Adrenal gland (tissue), 5 donors: ENCODE results near the gene ARL4D.

Source experiments
- CTCF ChIP-seq, 6 experiments: fragments of 450-650 bp in 4 of 6; fragments of 200-600 bp in 2 of 6; sonication (generic) in 1 of 6; IDR thresholded peaks; 1 replicate in 5 of 6; 2 replicates in 1 of 6; pipeline versions ENCODE4 v1.5.1 to v1.8.0; 2016 to 2021; ENCODE audit warnings: antibody characterized with exemption in 6 of 6, mild to moderate bottlenecking in 2 of 6, moderate library complexity in 1 of 6
- POLR2A ChIP-seq, 2 donors: fragments of 450-650 bp; IDR thresholded peaks; one replicate each; pipeline ENCODE4 v1.6.1; 2017; ENCODE audit warnings: antibody characterized with exemption in 2 of 2, mild to moderate bottlenecking in 2 of 2, moderate library complexity in 1 of 2
- donor health status: DM: no; HTN: no; CAD: no.

- TF ChIP-seq CTCF (IDR thresholded peaks at IDR 0.05) (no peak), POLR2A (IDR thresholded peaks at IDR 0.05) (peak in 1 of 2 donors; percentile 27)
These were observed 41.8 kb upstream of the ARL4D start for GRCh38 chr17:43356999-43357398.
